Raji (cell line): ENCODE results near the gene SLC8A1.

Experiments
- POLR2A ChIP-seq: IDR thresholded peaks from 2 replicates; pipeline ENCODE4 v1.6.1; 2011; ENCODE audit warnings: low read depth, low read length, control low read depth; ENCODE audit not compliant: insufficient read depth

SLC8A1 gene

DNA sequence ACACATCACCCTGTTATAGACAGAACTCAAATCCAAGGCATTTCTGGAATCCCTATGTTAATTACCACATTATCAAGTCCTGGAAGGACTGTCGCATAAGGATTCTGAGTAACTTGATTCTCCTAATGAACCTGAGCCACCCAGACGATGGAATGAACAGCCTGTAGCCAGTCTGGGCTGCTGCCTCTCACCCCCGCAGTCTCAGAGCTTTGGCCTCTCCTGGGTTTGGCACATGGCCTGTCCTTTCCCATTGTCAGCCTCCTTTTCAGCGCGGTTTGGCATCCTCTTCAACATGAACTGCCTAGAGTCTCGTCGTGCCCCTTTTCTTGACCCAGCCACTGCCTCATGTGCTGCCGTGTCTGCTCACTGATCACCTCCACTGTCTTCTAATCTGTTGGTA is 147.6 kb downstream of the SLC8A1 start:
- TF ChIP-seq POLR2A, result no peak

DNA sequence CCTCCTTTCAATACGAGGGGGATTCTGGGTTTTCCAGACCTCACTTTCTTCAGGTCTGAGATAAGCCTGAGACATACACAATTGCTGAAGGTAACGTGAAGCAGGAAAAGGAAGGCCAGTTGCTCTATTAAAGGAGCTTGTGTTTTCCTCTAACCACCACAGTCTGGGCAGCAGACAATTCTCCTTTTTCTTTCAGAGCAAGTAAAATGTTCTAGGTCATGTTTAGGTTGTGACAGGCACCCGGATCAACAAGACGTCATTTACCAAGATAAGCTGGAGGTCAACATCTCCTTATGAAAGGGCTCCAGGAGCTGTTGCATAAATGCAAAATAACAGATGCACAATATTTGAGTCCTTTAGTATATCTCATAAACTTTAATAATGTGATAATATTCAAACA is 148.1 kb downstream of the SLC8A1 start:
- no peak for TF ChIP-seq POLR2A

DNA sequence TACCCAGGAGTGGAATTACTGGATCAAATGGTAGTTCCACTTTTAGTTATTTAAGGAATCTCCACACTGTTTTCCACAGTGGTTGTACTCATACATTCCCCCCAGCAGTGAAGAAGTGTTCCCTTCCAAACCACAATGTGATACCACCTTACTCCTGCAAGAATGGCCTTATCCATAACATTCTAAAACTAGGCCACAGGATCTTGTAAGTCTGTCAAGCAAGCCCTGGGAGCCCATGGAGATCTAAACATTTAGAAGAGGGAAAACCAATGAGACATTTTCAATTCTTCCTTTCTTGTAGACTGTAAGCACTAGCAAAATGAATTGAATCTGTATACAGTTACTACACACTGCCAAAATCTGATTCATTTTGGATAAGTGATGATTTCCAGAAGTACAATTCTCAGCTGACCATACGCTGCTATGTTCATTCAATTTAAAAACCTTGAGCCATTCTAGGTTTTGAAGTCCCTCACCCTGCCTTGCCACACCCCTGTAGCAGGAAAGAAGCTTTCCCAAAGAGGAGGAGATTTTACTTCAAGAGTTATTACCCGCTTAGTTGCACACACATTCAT is 149.1 kb downstream of the SLC8A1 start:
- TF ChIP-seq POLR2A, result no peak

DNA sequence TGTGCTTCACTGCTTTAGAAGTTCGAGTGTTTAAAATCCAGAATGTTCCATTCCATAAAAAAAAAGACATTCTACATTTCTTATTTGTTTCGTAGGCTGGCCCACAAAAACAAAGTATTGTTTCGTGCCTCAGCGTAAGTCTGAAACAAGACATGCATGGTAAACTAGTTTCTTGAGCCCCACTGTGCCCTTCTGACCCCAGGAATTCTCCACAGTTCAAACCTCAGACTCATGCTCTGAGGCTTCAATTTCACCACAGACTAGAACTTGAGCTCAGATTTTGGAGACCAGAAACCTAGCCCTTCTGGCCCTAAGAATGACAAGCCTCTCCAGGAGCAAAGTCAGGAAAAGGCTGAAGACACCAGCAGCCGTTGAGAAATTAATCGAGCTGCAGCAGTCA is 151.5 kb downstream of the SLC8A1 start:
- TF ChIP-seq POLR2A, result no peak

DNA sequence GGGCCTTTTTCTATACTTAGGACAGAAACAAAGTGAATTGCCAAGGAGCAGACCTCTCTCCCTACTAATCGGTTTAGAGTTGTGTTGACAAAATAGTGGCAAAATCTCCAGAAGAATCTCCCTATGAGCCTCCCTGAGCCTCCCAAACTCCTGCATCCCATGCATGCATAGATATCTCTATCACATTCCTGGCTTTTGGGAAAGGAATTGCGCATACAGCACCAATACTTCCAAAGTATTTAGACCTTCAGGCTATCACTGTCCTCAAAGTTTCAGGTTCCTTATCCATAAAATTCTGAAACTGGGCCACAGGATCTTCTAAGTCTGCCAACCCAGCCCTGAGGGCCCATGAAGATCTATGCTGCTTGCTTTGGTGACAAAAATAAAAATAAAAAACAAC is 152.1 kb downstream of the SLC8A1 start:
- TF ChIP-seq POLR2A, result no peak

DNA sequence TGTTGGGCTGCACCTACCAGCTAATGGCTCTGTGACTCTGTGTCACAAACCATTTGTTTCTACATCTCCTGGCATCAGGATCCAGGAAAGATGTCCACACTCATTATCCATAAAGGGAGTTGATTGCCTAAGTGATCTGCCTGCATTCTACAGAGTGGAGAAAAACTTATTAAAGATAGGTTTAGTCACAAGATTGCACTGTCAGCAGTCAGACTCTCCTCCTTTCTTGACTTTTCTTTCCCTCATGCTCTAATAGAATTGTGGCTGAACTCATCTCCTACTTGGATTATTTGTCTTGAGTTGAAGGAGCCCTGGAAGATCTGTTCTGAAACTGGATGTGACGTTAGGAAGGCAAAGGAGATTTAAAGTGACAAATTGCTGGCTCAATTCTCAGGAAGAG is 152.7 kb downstream of the SLC8A1 start:
- TF ChIP-seq POLR2A, result no peak

DNA sequence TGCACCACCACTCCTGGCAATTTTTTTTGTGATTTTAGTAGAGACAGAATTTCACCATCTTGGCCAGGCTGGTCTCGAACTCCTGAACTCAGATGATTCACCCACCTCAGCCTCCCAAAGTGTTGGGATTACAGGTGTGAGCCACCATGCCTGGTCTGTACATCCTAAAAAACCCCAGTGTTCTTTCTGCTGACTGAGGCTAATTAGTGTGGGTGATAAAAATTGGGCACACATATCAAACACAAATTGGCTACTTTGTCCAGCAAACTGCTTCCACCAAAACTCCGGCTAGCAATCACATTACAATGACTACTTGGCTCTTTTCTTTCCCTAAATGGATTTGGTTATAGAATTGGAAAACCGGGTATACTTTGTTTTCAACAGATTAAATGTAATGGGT is 153.9 kb downstream of the SLC8A1 start:
- no peak for TF ChIP-seq POLR2A

DNA sequence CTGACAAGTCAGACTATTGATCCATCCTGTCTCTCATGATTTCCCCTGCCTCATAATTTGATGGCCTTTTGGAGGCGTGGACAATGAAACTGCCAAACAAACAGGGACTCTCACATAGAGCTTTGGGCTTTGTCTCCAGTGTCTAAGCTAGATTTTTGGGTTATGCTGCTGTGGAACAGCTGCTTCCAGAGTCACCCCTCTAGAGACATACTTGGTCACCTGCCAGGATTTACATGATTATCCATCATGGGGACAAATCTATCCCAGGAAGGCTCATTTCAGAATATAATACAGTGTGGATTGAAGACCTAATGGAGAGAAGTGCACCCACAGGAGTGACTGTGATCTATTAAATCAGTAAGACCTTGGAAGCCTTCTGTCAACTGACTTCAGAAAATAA is 159.6 kb downstream of the SLC8A1 start:
- no peak for TF ChIP-seq POLR2A

DNA sequence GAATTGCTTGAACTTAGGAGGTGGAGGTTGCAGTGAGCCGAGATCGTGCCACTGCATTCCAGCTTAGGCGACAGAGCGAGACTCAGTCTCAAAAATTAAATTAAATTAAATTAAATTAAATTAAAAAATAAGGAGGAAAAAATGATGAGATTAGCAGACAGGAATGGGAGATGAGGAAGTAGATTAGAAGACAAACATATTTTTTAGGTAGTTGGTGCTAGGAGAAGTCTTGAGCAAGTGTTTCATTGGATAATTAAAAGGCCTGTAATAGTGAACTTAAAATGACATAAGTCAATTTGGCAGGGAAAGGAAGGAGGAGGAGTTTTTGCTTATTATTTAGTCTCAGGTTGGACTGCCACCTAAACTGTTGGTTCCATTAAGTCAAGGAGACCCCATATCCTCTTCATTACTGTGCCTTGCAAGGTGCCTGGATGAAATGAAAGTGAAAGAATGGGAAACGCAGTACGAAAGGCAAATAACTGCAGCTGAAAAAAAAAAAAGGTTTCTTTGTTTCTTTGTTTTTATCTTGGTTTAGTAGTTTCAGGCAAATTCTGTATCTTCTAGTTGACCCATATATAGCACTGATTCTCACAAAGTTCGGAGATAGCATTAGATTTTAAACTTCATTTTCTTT is 162.0 kb downstream of the SLC8A1 start:
- TF ChIP-seq POLR2A, result no peak

DNA sequence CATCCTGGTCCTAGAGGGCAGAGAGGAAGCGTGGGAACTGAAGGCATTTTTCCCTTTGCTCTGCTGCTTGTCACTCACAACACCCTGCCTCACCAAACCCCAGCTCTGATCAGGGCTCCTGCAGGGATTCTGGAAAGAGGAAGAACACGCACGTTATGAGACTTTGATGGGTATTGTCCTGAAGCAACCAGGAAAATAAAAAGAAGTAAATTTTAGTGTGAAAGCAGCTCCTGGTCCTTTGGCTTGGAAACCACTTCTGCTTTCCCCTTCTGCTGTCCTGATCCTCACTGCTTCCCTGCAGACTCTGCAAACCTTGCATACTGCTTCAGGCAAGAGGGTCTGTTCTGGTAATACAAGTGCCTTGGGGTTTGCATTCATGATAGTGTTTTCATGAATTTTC is 164.1 kb downstream of the SLC8A1 start:
- no peak for TF ChIP-seq POLR2A

DNA sequence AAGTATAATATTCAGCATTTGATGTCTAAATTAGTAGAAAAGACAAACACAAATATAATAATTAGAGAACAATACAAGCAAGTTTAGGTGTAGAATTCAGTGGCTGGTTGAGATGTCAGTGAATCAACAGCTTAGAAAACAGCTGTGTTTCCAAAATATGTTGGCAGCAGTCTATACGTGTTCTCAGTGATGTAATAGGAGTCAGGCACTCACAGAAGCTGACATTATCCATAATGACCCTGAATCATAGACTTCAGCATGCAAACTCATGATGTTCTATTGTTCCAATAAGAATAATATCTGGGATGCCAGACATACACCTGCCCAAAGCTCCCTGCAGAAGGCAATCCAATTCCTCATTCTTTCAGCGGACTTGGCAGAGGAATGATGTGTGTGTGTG is 164.7 kb downstream of the SLC8A1 start:
- TF ChIP-seq POLR2A, result no peak

DNA sequence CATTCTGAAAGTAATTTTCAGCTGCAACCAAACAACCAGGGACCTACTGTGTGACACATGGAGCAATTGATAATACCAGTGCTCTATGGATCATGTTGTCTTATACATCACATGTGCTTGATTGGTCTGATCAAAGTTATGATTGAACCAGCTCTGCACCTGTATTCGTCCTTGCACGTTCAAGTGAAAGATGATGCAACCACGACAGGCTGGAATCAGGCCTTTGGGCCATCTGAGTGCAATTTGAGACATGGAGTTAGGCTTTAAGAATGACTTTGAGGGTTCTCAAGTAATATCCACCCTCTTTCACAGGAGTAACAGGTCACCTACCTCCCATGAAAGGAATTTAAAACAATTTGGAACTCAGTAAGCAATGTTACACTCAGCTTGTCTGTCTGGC is 165.2 kb downstream of the SLC8A1 start:
- no peak for TF ChIP-seq POLR2A

DNA sequence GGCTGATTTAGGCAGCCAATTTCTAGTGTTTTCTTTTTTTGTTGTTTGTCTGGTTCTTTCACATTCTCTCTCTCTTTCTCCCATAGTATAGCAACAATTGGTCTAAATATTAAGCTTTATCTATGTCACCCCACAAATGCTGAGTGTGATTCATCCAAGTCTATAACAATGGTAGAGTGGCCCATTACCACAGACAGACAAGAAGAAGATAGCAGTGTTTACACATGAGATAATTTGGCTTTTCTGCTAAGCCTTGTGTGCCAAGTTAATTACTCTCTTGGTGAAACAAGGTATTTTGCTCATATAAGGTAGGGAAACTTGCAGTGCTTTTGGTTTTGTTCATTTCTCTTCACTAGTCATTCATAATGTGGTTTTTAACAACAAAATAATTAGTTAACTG is 166.5 kb downstream of the SLC8A1 start:
- no peak for TF ChIP-seq POLR2A

DNA sequence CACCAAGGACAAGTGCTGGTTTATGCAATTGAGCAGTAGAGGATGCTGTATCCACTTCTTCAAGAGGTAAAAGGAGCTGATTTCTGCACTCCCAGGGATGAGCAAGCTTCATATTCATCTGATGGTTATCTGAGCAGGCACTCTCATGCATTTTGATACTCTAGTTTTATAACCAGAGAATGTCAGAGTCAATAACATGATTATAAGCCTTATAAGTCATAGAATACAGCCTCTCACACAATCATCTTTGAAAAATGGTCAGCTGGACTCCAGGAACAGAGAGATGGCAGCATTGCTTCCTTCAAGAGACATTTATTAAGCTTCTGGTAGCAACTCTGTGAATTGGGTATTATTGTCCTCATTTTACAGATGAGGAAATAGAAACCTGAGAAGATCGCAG is 167.1 kb downstream of the SLC8A1 start:
- TF ChIP-seq POLR2A, result no peak

DNA sequence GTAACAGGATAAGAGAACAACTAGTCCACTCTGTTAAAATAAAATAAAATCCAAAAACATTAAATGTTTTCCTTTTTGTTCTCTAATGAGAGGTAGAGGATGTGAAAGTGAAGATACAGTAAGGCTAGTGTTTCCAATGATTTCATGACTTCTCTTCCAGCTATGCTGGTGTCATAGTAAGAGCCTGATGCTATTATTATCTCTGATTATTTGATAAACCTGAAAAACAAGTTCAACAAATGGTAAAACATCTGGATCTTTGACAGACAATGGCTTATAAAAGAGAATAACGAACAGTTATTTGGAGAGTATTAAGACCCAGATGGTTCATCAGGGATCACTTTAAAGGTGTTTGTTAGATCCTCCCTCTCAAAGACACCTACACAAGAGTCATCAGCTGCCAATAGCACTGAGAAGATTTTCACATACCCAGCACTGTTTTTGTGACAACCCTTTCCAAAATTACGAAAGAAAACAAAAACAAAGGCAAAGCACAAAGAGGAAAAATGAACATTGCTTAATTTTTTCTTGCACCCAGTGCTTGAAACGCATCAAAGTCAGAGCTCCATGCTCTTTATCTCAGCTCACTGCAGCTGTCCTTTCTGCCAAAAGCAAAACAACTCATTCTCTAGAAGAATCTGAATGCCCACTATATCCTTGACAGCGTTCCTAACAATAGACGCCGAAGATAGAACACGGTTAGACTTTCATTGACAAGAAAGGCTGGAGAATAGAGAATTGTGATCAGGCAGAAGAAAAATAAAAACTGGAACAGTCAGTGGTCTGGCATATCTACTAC is 168.6 kb downstream of the SLC8A1 start:
- TF ChIP-seq POLR2A, result no peak

DNA sequence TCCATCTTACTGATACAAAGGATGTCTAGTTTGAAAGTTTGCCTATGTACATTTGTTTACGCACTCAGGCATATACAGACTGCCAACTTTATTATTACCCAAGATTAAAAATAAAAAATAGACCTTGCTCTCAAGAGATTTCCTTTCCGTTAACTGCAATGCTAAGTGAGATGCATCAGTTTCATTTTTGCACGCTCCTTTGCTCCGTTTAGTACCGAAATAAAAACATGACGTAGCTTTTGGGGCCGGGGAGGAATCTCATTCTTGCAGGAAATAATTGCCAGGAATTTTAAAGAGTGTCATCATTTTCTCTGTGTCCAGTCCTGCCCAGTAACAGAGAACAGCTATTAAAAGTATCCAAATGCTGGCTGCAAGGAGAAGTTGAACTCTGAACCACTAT is 169.5 kb downstream of the SLC8A1 start:
- no peak for TF ChIP-seq POLR2A

DNA sequence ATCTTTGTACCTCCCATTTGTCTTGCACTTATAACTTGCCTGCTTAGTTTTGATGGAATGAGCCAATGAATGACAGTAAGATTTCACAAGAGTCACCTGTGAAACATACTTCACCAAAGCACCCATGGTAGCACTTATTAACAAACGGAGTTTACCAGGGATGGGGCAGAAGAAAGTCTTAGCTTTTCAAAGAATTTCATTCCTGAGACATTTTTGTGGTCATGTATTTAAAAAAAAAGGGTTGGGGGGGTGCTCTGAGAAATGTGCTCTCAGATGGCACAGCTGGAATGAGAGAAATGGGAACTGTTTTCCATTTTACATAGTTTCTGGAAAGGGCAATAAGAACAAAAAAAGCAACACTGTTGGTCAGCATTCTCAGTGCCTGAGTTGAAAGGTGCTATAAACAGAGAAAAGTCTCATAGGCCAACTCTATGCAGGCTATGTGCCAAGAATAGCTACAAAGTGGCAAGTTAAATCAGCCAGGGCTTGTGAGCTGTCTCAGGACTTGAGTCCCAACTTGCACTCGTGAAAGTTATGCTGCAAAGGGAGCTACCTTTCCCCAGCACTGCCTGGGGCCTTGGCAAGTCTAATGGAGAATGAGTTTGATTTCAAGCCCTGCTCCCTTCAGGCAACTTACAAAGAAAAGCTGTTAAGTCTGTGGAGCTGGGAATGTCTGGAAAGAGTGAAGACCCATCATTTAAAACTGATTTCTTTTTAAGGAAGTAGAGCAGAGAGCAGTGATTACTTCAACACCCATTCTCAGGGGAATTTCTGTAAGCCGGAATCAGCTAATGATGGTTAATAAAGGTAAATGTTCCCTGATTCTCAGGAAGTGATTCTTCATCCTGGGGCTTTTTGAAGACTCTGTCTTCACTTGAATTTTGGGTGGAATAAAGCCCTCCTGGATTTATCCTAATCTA is 170.6 kb downstream of the SLC8A1 start:
- TF ChIP-seq POLR2A, result no peak
